Brain microvascular endothelial cell (primary cell): ENCODE data around the gene KCNAB2.

Experiments used
- DNase-seq: peaks from one replicate; pipeline ENCODE4 v3.0.0-alpha.2; 2020
- H3K27ac ChIP-seq: fragments of 250-450 bp; sonication (Bioruptor Pico); 2 replicates; pipeline ENCODE4 v1.5.1; 2020; ENCODE audit warnings: mild to moderate bottlenecking, moderate library complexity
- H3K27me3 ChIP-seq: fragments of 250-450 bp; sonication (Bioruptor Pico); replicated peaks from 2 replicates; pipeline ENCODE4 v1.5.1; 2020; ENCODE audit warnings: mild to moderate bottlenecking
- H3K36me3 ChIP-seq: fragments of 250-450 bp; sonication (Bioruptor Pico); replicated peaks from 2 replicates; pipeline ENCODE4 v1.5.1; 2020; ENCODE audit warnings: mild to moderate bottlenecking
- H3K4me3 ChIP-seq: 2 replicates; pipeline ENCODE4 v1.5.1; 2011; ENCODE audit warnings: low read depth, mild to moderate bottlenecking, control low read depth, low read length, moderate library complexity
- CTCF ChIP-seq: IDR thresholded peaks from 2 replicates; pipeline ENCODE4 v1.5.1; 2011; ENCODE audit warnings: low read depth, mild to moderate bottlenecking, moderate library complexity, low read length, control low read depth, inconsistent platforms; ENCODE audit errors: missing control alignments
- in situ Hi-C: cut with HindIII; loops from 2 replicates; pipeline ENCODE4 v1.10.0; 2017; ENCODE audit warnings: low sequenced_read_pairs, low pct_ligation_motif_present

Gene KCNAB2

DNA sequence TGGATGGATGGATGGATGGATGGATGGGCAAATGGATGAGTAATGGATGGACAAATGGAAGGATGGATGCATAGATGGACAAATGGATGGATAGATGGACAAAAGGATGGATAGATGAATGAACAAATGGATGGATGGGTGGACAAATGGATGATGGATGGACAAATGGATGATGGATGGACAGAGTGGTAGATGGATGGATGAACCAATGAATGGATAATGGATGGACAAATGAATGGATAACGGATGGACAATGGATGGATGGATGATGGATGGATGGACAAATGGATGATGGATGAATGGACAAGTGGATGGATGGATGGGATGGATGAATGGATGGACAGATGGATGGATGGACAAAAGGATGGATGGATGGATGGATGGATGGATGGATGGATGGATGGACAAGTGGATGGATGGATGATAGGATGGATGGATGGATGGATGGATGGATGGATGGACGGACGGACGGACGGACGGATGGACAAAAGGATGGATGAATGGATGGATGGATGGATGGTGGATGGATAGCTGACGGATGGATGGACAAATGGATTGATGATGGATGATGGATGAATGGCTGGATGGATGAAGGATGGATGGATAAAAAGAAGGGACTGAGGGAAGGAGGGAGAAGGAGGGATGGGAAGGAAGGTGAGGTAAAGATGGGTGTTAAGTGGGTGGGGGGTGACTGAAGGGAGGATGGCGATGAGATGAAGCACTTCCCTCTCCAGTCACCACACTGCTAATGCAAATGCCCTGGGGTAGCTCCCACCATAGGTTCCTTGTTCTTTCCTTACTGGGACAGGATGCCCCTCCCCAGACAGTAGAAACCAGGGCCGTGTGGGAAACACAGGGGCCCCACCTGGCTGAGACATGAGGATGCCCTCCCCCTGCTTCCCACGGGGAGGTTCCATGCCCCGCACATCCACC lies 104.6 kb downstream of the KCNAB2 start:
- peaks cover 8% of the 10 kb centered on the region for H3K27me3 ChIP-seq
- DNase-seq: no peak
- no peaks in the 10 kb centered on the region for H3K36me3 ChIP-seq
- in situ Hi-C loops: no loop called here
- H3K27ac ChIP-seq: no peak overlapping the region
- TF ChIP-seq CTCF: no peak
- no peak overlapping the region for H3K4me3 ChIP-seq
